NB4 (cell line): ENCODE results near the gene PROB1.

ENCODE experiments used
- CTCF ChIP-seq: IDR thresholded peaks from one replicate; pipeline ENCODE4 v1.5.1; 2012; ENCODE audit warnings: low read depth, low read length
- POLR2A ChIP-seq: IDR thresholded peaks from 2 replicates; pipeline ENCODE4 v1.6.1; 2011; ENCODE audit warnings: mild to moderate bottlenecking; ENCODE audit not compliant: insufficient read length; ENCODE audit errors: extremely low read depth

- TF ChIP-seq CTCF: no peak
- no peak for TF ChIP-seq POLR2A
Observed at GRCh38 chr5:139376364-139376763, 18.5 kb downstream of the PROB1 start.
